Measurements from ENCODE around the gene GPR62. TPM values are rescaled to one million over a fixed set of nuclear protein-coding genes. Genes with fewer than 3 reads are reported as not detected.

Gene GPR62
- total RNA-seq, 1 donor from 2014 or later: 0.44 TPM

DNA sequence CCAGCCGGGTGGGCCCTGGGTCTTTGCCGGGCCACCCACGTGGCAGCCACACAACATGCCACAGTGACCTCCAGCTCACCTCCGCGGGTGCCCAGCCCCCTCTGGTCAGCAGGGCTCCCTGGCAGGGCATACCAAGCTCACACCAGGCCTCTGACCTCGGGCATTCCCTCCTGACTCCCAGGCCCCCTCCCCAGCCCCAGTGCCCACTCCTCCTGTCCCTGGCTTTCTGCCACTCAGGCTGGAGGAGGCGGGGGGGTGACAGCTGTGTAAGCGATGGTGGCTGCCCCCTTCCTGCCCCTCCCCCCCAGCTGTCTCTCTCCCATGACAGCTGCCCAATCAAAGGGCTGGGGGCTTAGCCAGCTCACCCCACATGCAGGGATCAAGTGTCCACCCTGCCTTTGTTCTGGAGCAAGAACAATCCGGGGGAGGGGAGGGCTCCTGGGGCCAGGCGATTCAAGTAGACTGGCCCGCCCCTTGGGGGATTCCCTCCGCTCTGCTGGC is 8.8 kb downstream of the GPR62 start:
- H3K27ac Mint-ChIP-seq (ENCODE audit: unreplicated experiment): peak overlapping the region; percentile 100
- peak; percentile 77 for DNase-seq
- H3K4me1 Mint-ChIP-seq (ENCODE audit: low read depth, unreplicated experiment): peaks cover 34% of the 10 kb centered on the region
- H3K27me3 Mint-ChIP-seq (ENCODE audit: unreplicated experiment): peaks cover 42% of the 10 kb centered on the region
- TF ChIP-seq, protein P1, sequence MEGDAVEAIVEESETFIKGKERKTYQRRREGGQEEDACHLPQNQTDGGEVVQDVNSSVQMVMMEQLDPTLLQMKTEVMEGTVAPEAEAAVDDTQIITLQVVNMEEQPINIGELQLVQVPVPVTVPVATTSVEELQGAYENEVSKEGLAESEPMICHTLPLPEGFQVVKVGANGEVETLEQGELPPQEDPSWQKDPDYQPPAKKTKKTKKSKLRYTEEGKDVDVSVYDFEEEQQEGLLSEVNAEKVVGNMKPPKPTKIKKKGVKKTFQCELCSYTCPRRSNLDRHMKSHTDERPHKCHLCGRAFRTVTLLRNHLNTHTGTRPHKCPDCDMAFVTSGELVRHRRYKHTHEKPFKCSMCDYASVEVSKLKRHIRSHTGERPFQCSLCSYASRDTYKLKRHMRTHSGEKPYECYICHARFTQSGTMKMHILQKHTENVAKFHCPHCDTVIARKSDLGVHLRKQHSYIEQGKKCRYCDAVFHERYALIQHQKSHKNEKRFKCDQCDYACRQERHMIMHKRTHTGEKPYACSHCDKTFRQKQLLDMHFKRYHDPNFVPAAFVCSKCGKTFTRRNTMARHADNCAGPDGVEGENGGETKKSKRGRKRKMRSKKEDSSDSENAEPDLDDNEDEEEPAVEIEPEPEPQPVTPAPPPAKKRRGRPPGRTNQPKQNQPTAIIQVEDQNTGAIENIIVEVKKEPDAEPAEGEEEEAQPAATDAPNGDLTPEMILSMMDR (IDR thresholded peaks at IDR 0.05; ENCODE audit: partially characterized antibody, unreplicated experiment): no peak
- peaks cover 11% of the 10 kb centered on the region for H3K36me3 Mint-ChIP-seq (ENCODE audit: unreplicated experiment)
- H3K4me3 Mint-ChIP-seq (ENCODE audit: unreplicated experiment): peak overlapping the region; percentile 98
- peaks cover 48% of the 10 kb centered on the region for H3K9me3 Mint-ChIP-seq (ENCODE audit: unreplicated experiment)

DNA sequence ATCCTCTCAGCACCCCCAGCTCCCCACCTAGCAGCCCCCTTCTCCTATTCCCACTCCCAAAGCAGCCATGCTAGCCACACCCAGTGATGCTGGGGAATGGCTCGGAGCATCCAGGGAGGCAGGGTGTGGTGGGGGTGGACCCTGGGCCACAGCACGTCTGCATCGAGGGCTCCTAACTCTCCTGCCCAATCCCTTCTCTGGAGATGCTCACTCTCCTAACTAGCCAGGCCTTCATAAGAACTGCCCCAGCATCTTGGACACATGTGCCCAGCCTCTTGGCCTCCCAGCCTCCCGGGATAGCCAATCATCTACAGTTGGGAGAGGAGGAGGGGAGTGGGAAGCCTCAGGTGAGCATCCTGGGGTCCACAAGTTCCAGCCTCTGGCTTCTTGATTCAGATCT is 9.3 kb downstream of the GPR62 start:
- peaks cover 14% of the 10 kb centered on the region for H3K36me3 Mint-ChIP-seq (ENCODE audit: unreplicated experiment)
- H3K27ac Mint-ChIP-seq (ENCODE audit: unreplicated experiment): peak overlapping the region; percentile 100
- H3K4me1 Mint-ChIP-seq (ENCODE audit: low read depth, unreplicated experiment): peaks cover 37% of the 10 kb centered on the region
- DNase-seq: no peak
- TF ChIP-seq, protein P1 (IDR thresholded peaks at IDR 0.05; ENCODE audit: partially characterized antibody, unreplicated experiment): no peak
- H3K4me3 Mint-ChIP-seq (ENCODE audit: unreplicated experiment): peak overlapping the region; percentile 98
- H3K9me3 Mint-ChIP-seq (ENCODE audit: unreplicated experiment): peaks cover 49% of the 10 kb centered on the region
- peaks cover 43% of the 10 kb centered on the region for H3K27me3 Mint-ChIP-seq (ENCODE audit: unreplicated experiment)

DNA sequence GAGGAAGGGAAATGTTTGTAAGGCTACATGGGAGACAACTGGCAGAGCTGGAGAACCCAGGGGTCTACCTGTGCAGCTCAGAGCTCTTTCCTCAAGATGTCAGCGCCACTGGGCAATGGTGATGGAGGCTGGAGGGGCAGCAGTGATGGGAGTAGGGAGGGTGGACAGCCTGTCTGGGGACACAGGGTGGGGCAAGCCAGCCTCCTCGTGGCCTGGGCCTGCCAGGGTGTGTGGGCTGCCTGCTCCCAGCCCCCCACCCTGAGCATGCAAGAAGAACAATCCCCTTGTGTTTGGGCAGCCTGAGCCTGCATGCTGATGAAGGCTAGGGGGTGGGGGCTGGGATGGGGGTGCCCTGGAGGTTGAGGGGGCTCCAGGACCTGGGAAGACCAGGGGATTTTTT is 10.8 kb downstream of the GPR62 start:
- Mint-ChIP-seq H3K4me1 (ENCODE audit: low read depth, unreplicated experiment) (peaks cover 38% of the 10 kb centered on the region), H3K9me3 (ENCODE audit: unreplicated experiment) (peaks cover 48% of the 10 kb centered on the region), H3K4me3 (ENCODE audit: unreplicated experiment) (peak overlapping the region; percentile 98), H3K36me3 (ENCODE audit: unreplicated experiment) (peaks cover 14% of the 10 kb centered on the region), H3K27me3 (ENCODE audit: unreplicated experiment) (peaks cover 36% of the 10 kb centered on the region), H3K27ac (ENCODE audit: unreplicated experiment) (peak overlapping the region; percentile 100)
- DNase-seq: no peak
- TF ChIP-seq, protein P1 (IDR thresholded peaks at IDR 0.05; ENCODE audit: partially characterized antibody, unreplicated experiment): no peak

DNA sequence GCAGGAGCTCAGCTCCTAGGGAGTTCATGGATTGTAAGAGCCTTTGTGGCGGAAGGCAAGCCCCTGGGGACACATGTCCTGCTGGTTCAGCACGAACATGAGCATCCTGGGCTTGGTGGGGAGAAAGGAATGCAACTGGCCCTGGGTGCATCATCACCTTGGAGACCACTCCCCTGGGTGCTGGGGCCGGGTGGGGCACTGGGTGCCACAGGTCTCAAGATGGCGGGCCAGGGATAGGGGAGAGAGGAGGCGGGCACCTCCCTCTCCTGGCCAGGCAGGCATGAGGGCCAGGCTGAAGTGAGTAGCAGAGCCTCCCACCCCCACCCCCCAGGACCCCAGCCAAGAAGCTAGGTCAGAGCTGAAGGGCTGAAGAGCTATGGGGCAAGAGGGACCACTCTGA is 11.3 kb downstream of the GPR62 start:
- H3K27ac Mint-ChIP-seq (ENCODE audit: unreplicated experiment): peak overlapping the region; percentile 100
- H3K4me1 Mint-ChIP-seq (ENCODE audit: low read depth, unreplicated experiment): peaks cover 33% of the 10 kb centered on the region
- H3K36me3 Mint-ChIP-seq (ENCODE audit: unreplicated experiment): peaks cover 14% of the 10 kb centered on the region
- H3K27me3 Mint-ChIP-seq (ENCODE audit: unreplicated experiment): peaks cover 36% of the 10 kb centered on the region
- peaks cover 43% of the 10 kb centered on the region for H3K9me3 Mint-ChIP-seq (ENCODE audit: unreplicated experiment)
- TF ChIP-seq, protein P1 (IDR thresholded peaks at IDR 0.05; ENCODE audit: partially characterized antibody, unreplicated experiment): no peak
- peak; percentile 49 for DNase-seq
- H3K4me3 Mint-ChIP-seq (ENCODE audit: unreplicated experiment): peak overlapping the region; percentile 98

DNA sequence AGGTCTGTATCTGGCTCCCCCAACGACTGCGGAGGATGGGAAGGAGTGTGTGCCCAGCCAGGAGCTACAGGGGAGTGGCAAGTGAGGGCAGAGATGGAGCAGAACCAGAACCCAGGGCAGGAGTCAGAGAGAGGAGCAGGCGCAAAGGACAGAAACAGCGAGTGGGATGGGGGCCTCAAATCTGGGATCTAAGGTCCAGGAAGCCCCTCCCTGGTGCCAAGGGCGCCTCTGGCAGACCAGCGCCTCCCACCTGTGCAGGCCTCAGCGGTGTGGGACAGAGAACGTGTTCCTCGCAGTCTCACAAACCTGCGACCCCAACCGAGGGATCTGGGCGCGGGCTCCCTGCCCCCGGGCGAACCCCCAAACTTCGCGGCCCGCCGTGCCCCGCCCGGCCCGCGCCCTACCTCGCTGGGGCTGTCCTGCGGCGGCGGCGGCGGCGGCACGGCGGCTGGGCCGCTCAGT is 11.8 kb downstream of the GPR62 start:
- peak overlapping the region; percentile 100 for H3K27ac Mint-ChIP-seq (ENCODE audit: unreplicated experiment)
- peaks cover 40% of the 10 kb centered on the region for H3K9me3 Mint-ChIP-seq (ENCODE audit: unreplicated experiment)
- TF ChIP-seq, protein P1 (IDR thresholded peaks at IDR 0.05; ENCODE audit: partially characterized antibody, unreplicated experiment): no peak
- peaks cover 14% of the 10 kb centered on the region for H3K36me3 Mint-ChIP-seq (ENCODE audit: unreplicated experiment)
- peaks cover 32% of the 10 kb centered on the region for H3K27me3 Mint-ChIP-seq (ENCODE audit: unreplicated experiment)
- H3K4me1 Mint-ChIP-seq (ENCODE audit: low read depth, unreplicated experiment): peaks cover 29% of the 10 kb centered on the region
- peak overlapping the region; percentile 98 for H3K4me3 Mint-ChIP-seq (ENCODE audit: unreplicated experiment)
- DNase-seq: no peak

Data from glutamatergic neuron (in vitro differentiated cells).